ENCODE data around the gene GJC1. TPM values are rescaled to one million over a fixed set of nuclear protein-coding genes. Genes with fewer than 3 reads are reported as not detected.

Gene GJC1
- total RNA-seq, 1 experiment from 2014 or later: 89.4 TPM

DNA sequence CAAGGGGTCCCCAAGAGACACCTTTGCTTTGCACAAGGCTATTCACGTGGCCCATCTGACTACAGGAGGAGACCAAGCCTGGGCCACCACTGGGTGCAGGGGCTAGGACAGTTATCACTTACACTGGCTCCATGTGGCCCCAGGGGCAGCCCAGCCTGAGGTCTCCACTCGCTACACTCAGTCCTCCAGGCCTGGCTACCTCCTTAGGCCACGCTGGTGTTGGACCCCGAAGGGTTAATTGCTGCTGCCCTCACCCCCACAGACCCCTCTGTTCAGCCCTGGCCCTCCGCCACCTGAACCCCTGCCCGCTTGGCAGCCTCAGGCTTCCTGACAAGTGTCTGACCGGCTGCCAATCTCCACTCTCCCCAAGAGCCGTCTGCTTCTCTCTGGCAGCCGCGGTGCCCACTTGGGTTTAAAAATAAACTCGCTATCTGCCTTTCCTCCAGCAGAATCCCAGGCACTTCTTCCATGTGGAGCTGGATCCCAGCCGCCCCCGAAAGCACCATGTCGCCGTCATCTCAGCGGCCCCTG lies 43.5 kb downstream of the GJC1 start:
- H3K4me3 ChIP-seq (ENCODE audit: low read depth in 2 of 2, low read length in 2 of 2): no peak overlapping the region
- DNase-seq (ENCODE audit: low read depth, low spot score) (no peak), ATAC-seq (no peak)
- H3K36me3 ChIP-seq (ENCODE audit: control insufficient read depth, insufficient read depth, low read length): no peaks in the 10 kb centered on the region
- intact Hi-C loops (cut with micrococcal nuclease; ENCODE audit: unreplicated experiment): no loop called here
- CTCF ChIA-PET: no interaction called here
- no peak overlapping the region for H3K27ac ChIP-seq (ENCODE audit: low read length)
- no peaks in the 10 kb centered on the region for H3K4me1 ChIP-seq (ENCODE audit: control insufficient read depth, insufficient read depth, low read length)
- POLR2A ChIA-PET: interaction anchor here (0.6 kb wide), 1 partner anchor 41 kb away, joined by 9 read pairs; no protein-coding TSS in a partner anchor
- in situ Hi-C loops (cut with HindIII; ENCODE audit: low pct_unique_long_range_greater_than_20kb, low sequenced_read_pairs): no loop called here
- TF ChIP-seq, protein P1, sequence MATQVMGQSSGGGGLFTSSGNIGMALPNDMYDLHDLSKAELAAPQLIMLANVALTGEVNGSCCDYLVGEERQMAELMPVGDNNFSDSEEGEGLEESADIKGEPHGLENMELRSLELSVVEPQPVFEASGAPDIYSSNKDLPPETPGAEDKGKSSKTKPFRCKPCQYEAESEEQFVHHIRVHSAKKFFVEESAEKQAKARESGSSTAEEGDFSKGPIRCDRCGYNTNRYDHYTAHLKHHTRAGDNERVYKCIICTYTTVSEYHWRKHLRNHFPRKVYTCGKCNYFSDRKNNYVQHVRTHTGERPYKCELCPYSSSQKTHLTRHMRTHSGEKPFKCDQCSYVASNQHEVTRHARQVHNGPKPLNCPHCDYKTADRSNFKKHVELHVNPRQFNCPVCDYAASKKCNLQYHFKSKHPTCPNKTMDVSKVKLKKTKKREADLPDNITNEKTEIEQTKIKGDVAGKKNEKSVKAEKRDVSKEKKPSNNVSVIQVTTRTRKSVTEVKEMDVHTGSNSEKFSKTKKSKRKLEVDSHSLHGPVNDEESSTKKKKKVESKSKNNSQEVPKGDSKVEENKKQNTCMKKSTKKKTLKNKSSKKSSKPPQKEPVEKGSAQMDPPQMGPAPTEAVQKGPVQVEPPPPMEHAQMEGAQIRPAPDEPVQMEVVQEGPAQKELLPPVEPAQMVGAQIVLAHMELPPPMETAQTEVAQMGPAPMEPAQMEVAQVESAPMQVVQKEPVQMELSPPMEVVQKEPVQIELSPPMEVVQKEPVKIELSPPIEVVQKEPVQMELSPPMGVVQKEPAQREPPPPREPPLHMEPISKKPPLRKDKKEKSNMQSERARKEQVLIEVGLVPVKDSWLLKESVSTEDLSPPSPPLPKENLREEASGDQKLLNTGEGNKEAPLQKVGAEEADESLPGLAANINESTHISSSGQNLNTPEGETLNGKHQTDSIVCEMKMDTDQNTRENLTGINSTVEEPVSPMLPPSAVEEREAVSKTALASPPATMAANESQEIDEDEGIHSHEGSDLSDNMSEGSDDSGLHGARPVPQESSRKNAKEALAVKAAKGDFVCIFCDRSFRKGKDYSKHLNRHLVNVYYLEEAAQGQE (IDR thresholded peaks at IDR 0.05; ENCODE audit: insufficient read depth in 1 of 2, low read depth in 2 of 2, low read length in 1 of 2): no peak
- TF ChIP-seq POLR2AphosphoS5 (IDR thresholded peaks at IDR 0.05; ENCODE audit: low read depth, low read length): no peak
- TF ChIP-seq TCF7L2 (IDR thresholded peaks at IDR 0.05; ENCODE audit: low read depth, low read length): no peak
- TF ChIP-seq, protein P2, sequence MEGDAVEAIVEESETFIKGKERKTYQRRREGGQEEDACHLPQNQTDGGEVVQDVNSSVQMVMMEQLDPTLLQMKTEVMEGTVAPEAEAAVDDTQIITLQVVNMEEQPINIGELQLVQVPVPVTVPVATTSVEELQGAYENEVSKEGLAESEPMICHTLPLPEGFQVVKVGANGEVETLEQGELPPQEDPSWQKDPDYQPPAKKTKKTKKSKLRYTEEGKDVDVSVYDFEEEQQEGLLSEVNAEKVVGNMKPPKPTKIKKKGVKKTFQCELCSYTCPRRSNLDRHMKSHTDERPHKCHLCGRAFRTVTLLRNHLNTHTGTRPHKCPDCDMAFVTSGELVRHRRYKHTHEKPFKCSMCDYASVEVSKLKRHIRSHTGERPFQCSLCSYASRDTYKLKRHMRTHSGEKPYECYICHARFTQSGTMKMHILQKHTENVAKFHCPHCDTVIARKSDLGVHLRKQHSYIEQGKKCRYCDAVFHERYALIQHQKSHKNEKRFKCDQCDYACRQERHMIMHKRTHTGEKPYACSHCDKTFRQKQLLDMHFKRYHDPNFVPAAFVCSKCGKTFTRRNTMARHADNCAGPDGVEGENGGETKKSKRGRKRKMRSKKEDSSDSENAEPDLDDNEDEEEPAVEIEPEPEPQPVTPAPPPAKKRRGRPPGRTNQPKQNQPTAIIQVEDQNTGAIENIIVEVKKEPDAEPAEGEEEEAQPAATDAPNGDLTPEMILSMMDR (IDR thresholded peaks at IDR 0.05): no peak
- TF ChIP-seq SIN3A (IDR thresholded peaks at IDR 0.05; ENCODE audit: borderline replicate concordance, insufficient read depth, low read depth, low read length): no peak
- no peaks in the 10 kb centered on the region for H3K27me3 ChIP-seq (ENCODE audit: control insufficient read depth, insufficient read depth, low read length)
- BruUV-seq (replicated peaks): no TSS peak
- H3K9me3 ChIP-seq (ENCODE audit: control insufficient read depth, insufficient read depth, low read depth, low read length): no peaks in the 10 kb centered on the region

DNA sequence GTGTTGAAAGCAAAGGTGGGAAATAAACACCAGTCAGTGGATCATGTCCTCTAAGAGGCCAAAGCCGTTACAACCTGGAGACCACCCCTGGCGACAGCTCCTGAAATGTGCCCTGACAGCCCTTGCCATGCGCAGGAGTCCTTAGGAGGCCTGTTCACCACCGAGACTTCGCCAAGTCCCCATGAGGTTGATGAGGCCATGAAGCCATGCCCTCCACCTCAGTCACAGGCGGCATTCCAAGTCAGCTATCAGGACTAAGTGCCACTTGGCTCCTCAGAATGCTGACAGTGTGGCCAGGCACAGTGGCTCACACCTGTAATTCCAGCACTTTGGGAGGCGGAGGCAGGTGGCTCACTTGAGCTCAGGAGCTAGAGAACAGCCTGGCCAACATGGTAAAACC lies 44.2 kb downstream of the GJC1 start:
- ChIA-PET CTCF (interaction anchor here (0.7 kb wide), 2 partner anchors 122 to 236 kb away, joined by 3 to 5 read pairs; no protein-coding TSS in a partner anchor), POLR2A (interaction anchor here (0.6 kb wide), 1 partner anchor 41 kb away, joined by 9 read pairs; no protein-coding TSS in a partner anchor)
- BruUV-seq (replicated peaks): no TSS peak
- TF ChIP-seq, protein P1 (IDR thresholded peaks at IDR 0.05; ENCODE audit: insufficient read depth in 1 of 2, low read depth in 2 of 2, low read length in 1 of 2): no peak
- TF ChIP-seq SIN3A (IDR thresholded peaks at IDR 0.05; ENCODE audit: borderline replicate concordance, insufficient read depth, low read depth, low read length) (no peak), POLR2AphosphoS5 (IDR thresholded peaks at IDR 0.05; ENCODE audit: low read depth, low read length) (no peak), TCF7L2 (IDR thresholded peaks at IDR 0.05; ENCODE audit: low read depth, low read length) (no peak)
- TF ChIP-seq, protein P2 (IDR thresholded peaks at IDR 0.05): no peak
- no peaks in the 10 kb centered on the region for H3K27me3 ChIP-seq (ENCODE audit: control insufficient read depth, insufficient read depth, low read length)
- no peaks in the 10 kb centered on the region for H3K36me3 ChIP-seq (ENCODE audit: control insufficient read depth, insufficient read depth, low read length)
- ATAC-seq: no peak
- DNase-seq (ENCODE audit: low read depth, low spot score): no peak
- no peak overlapping the region for H3K27ac ChIP-seq (ENCODE audit: low read length)
- in situ Hi-C loops (cut with HindIII; ENCODE audit: low pct_unique_long_range_greater_than_20kb, low sequenced_read_pairs): no loop called here
- no peak overlapping the region for H3K4me3 ChIP-seq (ENCODE audit: low read depth in 2 of 2, low read length in 2 of 2)
- intact Hi-C loops (cut with micrococcal nuclease; ENCODE audit: unreplicated experiment): no loop called here
- no peaks in the 10 kb centered on the region for H3K9me3 ChIP-seq (ENCODE audit: control insufficient read depth, insufficient read depth, low read depth, low read length)
- no peaks in the 10 kb centered on the region for H3K4me1 ChIP-seq (ENCODE audit: control insufficient read depth, insufficient read depth, low read length)

Measured in Panc1 (cell line).